Posterior cingulate gyrus (tissue), 11 donors: Measurements from ENCODE around the gene PHLDA2.

ENCODE experiments used
- DNase-seq, 10 donors: peaks; one replicate each; pipeline versions ENCODE4 v3.0.0 to v3.0.0-alpha.2; 2020 to 2021; ENCODE audit warnings: mixed read lengths in 3 of 10
- intact Hi-C: fragments of 100-400 bp; cut with DNase I; formaldehyde crosslinking; loops from one replicate; pipeline ENCODE4 v1.15.1; 2023

PHLDA2 gene, protein sequence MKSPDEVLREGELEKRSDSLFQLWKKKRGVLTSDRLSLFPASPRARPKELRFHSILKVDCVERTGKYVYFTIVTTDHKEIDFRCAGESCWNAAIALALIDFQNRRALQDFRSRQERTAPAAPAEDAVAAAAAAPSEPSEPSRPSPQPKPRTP

DNA sequence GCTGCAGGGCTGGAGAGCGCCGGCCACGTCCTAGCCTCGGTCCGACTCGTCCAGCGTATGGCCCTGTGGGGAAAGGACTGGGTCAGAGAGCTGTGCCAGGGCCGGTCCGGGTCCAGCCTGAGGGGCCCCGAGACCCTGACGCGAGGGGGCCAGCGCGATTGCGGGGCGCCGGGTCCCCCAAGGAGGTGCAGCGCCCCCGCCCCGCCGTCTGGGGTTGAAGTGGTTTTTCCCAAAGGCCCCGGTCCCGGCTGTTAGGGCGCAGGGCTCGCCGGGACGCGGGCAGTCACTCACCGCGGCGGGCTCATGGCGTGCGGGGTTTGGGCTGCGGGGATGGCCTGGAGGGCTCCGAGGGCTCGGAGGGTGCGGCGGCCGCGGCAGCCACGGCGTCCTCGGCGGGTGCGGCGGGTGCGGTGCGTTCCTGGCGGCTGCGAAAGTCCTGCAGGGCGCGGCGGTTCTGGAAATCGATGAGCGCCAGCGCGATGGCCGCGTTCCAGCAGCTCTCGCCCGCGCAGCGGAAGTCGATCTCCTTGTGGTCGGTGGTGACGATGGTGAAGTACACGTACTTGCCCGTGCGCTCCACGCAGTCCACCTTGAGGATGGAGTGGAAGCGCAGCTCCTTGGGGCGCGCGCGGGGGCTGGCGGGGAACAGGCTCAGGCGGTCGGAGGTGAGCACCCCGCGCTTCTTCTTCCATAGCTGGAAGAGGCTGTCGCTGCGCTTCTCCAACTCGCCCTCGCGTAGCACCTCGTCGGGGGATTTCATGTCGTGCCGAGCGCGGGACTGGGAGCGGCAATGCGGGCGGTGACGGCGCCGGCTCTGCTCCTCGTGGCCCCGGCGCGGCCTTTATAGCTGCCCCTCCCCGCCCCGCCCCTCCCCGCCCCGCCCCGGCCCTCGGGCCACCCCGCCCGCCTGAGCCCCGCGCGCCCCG lies at the start of gene PHLDA2:
Gene PHLDA2, minus strand, starts transcription at position 816 of the 926 bp plus-strand sequence. Its CDS starts 56 bp downstream, at position 760.
- peak in 7 of 10 donors; percentile 28 to 93 (median 50) for DNase-seq

GRCh38 chr11:2977113-2977512 lies 47.9 kb upstream of the PHLDA2 start:
- DNase-seq, result no peak
- intact Hi-C loops, result loop anchor here (10.0 kb wide), 1 partner anchor 118 kb away; no protein-coding TSS in a partner anchor

More for the DNA sequence above, at the start of gene PHLDA2:
- intact Hi-C loops, result no loop called here

DNA sequence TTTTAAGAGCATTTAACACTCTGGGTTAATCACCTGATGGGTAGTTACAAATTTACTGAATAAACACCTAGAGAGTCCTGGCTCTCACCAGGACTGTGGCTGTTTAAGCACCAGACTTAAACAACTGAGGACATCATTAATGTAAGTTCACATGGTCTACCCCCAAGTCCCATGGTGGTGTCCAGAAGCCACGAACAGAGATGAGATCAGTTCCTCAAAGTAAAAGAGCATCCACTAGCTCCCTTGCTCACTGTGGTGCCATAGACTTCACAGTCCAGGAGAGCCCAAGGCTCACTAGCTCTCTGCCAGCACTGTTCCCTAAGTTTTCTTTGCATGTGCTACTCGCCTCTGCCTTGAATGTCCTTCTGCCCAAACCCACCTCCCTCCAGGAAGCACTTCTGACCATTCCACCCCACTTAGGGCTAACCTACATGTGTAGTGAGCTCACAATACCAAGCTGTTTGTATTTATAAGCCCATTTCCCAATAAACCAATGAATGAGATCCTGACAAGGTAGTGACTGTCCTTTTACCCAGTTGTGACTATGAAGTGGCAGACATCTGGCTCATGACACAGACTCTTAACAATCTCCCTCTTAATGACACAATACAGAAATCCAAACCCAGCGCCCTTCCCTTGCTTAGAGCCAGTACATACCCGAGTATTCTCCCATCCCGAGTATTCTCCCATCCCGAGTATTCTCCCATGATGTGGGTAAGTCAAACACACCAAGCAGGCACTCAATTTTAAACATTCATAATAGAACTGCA lies 47.3 kb upstream of the PHLDA2 start:
- intact Hi-C loops, result loop anchor here (10.0 kb wide), 1 partner anchor 118 kb away; no protein-coding TSS in a partner anchor
- no peak for DNase-seq

- intact Hi-C loops, result loop anchor here (1.0 to 10.0 kb wide), 2 partner anchors 46 to 119 kb away; no protein-coding TSS in a partner anchor
- peak in 6 of 10 donors; percentile 28 to 86 (median 52) for DNase-seq
These were observed 46.4 kb upstream of the PHLDA2 start for GRCh38 chr11:2975594-2975993.

DNA sequence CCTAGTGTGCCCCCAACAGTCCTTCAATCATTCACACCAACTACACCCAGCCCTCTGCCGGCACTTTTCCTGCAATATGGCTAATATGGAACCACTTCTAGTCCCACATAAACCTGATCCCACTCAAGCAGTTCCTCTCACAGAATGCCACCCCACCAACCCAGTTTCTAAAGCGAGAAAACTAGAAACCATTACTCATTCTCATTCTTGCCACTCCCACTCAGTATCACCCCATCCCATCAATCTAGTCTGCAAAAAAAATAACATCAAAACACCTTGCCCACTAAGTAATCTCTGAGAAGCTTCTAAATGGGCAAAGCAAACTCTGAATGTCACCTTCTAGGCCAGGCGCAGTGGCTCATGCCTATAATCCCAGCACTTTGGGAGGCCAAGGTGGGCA lies 45.1 kb upstream of the PHLDA2 start:
- DNase-seq, result no peak
- intact Hi-C loops, result loop anchor here (10.0 kb wide), 1 partner anchor 121 kb away; no protein-coding TSS in a partner anchor

- no peak for DNase-seq
- intact Hi-C loops, result no loop called here
These were observed 39.2 kb upstream of the PHLDA2 start for GRCh38 chr11:2968341-2968900.

GRCh38 chr11:2964782-2965181 lies 35.6 kb upstream of the PHLDA2 start:
- intact Hi-C loops, result no loop called here
- no peak for DNase-seq

DNA sequence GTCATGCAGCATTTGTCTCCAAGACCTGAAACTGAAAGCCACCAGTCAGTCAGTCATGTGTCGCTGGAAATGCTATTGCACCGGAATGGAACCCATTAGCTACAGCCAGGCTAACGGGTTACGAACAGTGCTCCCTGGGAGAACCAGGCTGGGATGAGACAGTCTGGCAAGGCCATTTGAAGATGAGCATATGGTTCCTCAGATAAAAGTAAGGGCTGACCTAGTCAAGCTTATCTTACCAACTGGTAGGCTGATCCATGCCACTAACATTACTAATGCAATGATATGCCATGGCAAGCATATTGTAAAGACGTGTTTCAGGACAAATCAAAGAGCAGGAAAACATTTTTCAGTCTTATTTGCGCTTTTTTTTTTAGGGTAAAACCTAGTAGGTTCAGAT lies 34.5 kb upstream of the PHLDA2 start:
- DNase-seq, result no peak
- intact Hi-C loops, result no loop called here

GRCh38 chr11:2963112-2963754 lies 34.0 kb upstream of the PHLDA2 start:
- no peak for DNase-seq
- intact Hi-C loops, result no loop called here

DNA sequence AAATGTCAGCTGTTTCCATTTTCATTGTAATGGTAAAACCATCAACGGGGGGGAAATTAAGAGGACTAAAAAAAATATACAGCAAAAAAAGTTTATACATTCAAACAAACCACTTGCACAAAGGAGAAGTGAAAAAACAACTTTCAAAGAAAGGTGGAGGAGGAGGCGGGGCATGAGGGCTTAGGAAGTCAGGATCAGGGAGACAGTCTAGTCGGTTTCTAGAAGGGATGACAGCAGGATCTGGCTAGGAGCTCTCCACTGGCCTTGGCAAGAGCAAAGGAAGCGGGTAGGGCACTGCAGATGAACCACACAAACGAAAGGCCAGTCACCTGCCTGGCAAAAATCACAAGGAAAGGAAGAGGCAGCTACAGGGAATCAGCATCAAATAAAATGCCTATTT lies 31.9 kb upstream of the PHLDA2 start:
- intact Hi-C loops, result no loop called here
- DNase-seq, result no peak

- intact Hi-C loops, result no loop called here
- no peak for DNase-seq
These were observed 30.9 kb upstream of the PHLDA2 start for GRCh38 chr11:2960139-2960538.

DNA sequence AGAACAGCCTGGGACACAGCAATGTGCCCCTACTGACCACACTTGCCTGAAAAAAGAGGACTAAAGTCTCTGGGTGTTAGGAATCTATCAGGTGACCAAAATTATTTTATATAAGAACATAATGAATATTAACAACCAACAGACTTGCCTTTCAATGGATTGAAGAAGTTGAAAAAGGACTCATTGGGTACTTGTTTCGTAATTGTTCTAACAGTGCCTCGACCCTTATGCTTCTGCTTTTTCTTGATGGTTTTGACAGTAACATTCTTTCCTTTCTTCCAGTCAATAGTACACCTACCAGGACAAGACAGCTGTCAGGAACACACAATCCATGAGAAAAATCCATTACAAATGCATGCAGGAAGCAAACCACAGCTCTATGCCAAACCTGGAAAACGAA lies 29.0 kb upstream of the PHLDA2 start:
- intact Hi-C loops, result no loop called here
- no peak for DNase-seq

GRCh38 chr11:2955906-2956476 lies 26.8 kb upstream of the PHLDA2 start:
- intact Hi-C loops, result no loop called here
- no peak for DNase-seq

DNA sequence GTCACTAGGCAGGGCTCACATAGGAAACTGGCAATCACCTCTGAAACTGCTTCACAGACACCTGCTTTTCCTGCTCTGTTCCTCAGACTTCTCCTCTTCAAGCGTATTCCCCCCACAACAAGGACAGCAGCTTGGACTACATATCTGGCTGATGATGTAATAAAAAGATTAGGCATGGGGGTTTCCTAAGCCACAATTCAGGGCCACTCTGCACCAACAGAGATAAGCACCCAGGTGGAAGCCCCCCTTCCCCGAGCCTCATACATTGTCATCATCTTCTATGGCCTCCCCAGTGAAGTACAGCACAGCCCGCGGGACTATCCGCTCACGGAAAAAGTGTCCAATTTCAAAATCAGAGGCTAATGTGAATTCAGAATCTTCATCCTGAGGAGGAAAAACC lies 25.0 kb upstream of the PHLDA2 start:
- intact Hi-C loops, result no loop called here
- DNase-seq, result no peak

DNA sequence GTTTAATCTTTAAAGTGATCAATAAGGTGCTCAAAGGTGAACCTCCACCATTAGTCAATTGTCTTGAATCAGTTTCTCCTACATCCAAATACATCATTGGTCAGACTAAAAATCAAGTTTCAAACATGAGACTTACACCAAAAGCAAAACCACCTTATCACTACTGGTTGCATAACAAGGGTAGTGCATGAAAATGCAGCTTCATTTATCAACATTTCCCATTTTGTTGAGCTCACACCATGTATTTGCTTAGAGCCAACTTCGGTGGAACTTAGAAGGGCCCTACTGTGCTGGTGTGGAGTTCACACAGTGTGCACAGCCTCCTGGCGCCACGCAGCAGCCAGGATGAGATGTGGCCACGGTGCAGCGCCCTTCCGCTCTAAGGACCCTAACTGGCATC lies 23.1 kb upstream of the PHLDA2 start:
- intact Hi-C loops, result no loop called here
- no peak for DNase-seq

DNA sequence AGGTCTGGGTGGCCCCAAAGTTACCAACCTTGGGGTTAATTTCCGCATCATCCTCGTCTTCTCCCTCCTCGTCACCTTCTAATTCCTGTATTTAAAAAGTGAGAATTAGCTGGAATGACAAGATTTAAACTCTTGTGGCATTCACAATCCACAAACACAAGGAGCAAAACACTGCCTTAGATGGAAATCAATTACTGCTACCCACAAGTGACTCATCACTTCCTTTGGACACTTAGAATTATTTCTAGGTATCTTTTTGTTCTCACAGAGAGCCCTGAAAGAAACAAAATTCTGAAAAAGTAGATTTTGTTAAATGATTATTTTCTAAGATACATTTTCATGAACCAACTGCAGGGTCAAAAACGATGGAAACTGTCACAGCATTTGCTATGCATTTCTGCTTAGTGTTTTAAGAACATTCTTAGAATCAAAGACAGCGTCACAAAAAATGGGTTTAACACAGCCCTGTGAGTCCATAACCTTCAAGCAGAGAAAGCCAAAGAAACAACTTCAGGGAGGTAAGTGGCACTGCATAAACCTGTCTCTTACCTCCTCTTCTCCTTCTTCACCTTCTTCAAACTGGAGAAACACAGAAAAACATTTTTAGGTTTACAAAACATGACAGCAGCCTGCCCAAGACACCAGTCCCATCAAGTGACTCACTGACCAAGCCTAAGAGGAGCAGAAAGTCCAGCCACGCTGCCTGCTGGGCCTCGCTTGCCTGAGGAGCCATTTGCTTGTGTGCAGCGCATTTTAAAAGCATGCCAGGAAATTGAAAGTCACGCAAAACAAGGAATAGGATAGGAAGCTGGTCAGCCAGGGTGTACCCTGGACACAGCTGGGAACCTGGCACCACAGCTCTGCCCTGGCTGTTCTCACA lies 22.3 kb upstream of the PHLDA2 start:
- intact Hi-C loops, result no loop called here

GRCh38 chr11:2950825-2951224 lies 21.6 kb upstream of the PHLDA2 start:
- DNase-seq, result no peak
- intact Hi-C loops, result no loop called here

More for the DNA sequence above, 22.3 kb upstream of the PHLDA2 start:
- DNase-seq, result no peak

GRCh38 chr11:2949920-2950319 lies 20.7 kb upstream of the PHLDA2 start:
- no peak for DNase-seq
- intact Hi-C loops, result no loop called here

GRCh38 chr11:2947744-2948143 lies 18.5 kb upstream of the PHLDA2 start:
- no peak for DNase-seq
- intact Hi-C loops, result no loop called here
